HCT116 (cell line): ENCODE results near the gene IQSEC3. TPM values are rescaled to one million over a fixed set of nuclear protein-coding genes. Genes with fewer than 3 reads are reported as not detected.

Source experiments
- ATAC-seq: fragments of 200-7000 bp; cut with Tn5 transposase; 2 replicates; pipeline ENCODE4 v1.9.1; 2020; ENCODE audit warnings: mild to moderate bottlenecking, moderate library complexity
- BruUV-seq: library from RNA; stranded (reverse); fragments of 400-500 nt; replicated peaks from 2 replicates; lab custom pipeline; 2021; lab: Mats Ljungman, UMichigan
- CTCF ChIA-PET: fragments of 300-600 bp; sonication (Branson Sonifier 250); formaldehyde crosslinking; loops from one replicate; lab custom pipeline; 2021; ENCODE audit warnings: antibody characterized with exemption; lab: Charles Lee
- POLR2A ChIA-PET: fragments of 300-600, 350-600 bp; sonication (Branson Sonifier 250); formaldehyde crosslinking; loops from one replicate; lab custom pipeline; 2021; ENCODE audit warnings: antibody characterized with exemption; lab: Charles Lee
- RAD21 ChIA-PET, 2 experiments: fragments of 300-600 bp; sonication (Branson Sonifier 250); formaldehyde crosslinking; loops; one replicate each; lab custom pipeline; 2023; ENCODE audit warnings: low total read pairs in 2 of 2; ENCODE audit not compliant: uncharacterized antibody in 2 of 2, unreplicated experiment in 2 of 2, low non-redundant PET in 1 of 2; lab: Charles Lee
- DNase-seq: peaks from one replicate; pipeline ENCODE4 v3.0.0-alpha.2; 2010; ENCODE audit warnings: low read depth, low spot score
- H2AFZ ChIP-seq: fragments of 200-600 bp; shearing (Covaris generic), sonication (generic); 2 replicates; pipeline ENCODE4 v1.6.1; 2017; ENCODE audit warnings: low read depth, mixed run types, mixed read lengths, antibody characterized with exemption, low read length; ENCODE audit not compliant: poor library complexity, severe bottlenecking
- H3K27ac ChIP-seq: 2 replicates; pipeline ENCODE4 v1.5.1; 2012; ENCODE audit warnings: low read depth, low read length
- H3K27me3 ChIP-seq: fragments of 200-600 bp; sonication (generic); 2 replicates; pipeline ENCODE4 v1.6.1; 2016; ENCODE audit warnings: mixed run types, low read length, mixed read lengths; ENCODE audit not compliant: insufficient read depth
- H3K36me3 ChIP-seq, 2 experiments: fragments of 200-500 bp in 1 of 2; fragments of 200-600 bp in 1 of 2; sonication (Bioruptor generic) in 1 of 2; sonication (generic) in 1 of 2; 2 replicates each; pipeline versions ENCODE4 v1.5.1 to v1.6.1; 2014 to 2016; ENCODE audit warnings: low read length in 2 of 2, inconsistent platforms in 1 of 2, mixed read lengths in 1 of 2, mixed run types in 1 of 2; ENCODE audit not compliant: insufficient read depth in 2 of 2, control insufficient read depth in 1 of 2
- H3K4me1 ChIP-seq, 2 experiments: fragments of 200-600 bp in 1 of 2; sonication (generic) in 1 of 2; 2 replicates each; pipeline versions ENCODE4 v1.5.1 to v1.6.1; 2012 to 2017; ENCODE audit warnings: low read length in 2 of 2, inconsistent platforms in 1 of 2, mild to moderate bottlenecking in 1 of 2, mixed read lengths in 1 of 2, mixed run types in 1 of 2, moderate library complexity in 1 of 2; ENCODE audit not compliant: insufficient read depth in 2 of 2, control insufficient read depth in 1 of 2
- H3K4me2 ChIP-seq: fragments of 200-600 bp; sonication (generic); 2 replicates; pipeline ENCODE4 v1.6.1; 2017; ENCODE audit warnings: mixed run types, low read length, mixed read lengths
- H3K4me3 ChIP-seq, 2 experiments: fragments of 200-600 bp in 1 of 2; sonication (generic) in 1 of 2; replicated peaks in 1 of 2; 2 replicates each; pipeline ENCODE4 v1.5.1; 2011 to 2016; ENCODE audit warnings: low read length in 2 of 2, control low read depth in 1 of 2, low read depth in 1 of 2, mild to moderate bottlenecking in 1 of 2, mixed read lengths in 1 of 2, mixed run types in 1 of 2
- H3K79me2 ChIP-seq: fragments of 200-600 bp; sonication (generic); 2 replicates; pipeline ENCODE4 v1.6.1; 2017; ENCODE audit warnings: mild to moderate bottlenecking, mixed run types, low read length, moderate library complexity, mixed read lengths; ENCODE audit not compliant: insufficient read depth
- H3K9ac ChIP-seq: fragments of 200-600 bp; sonication (generic); 2 replicates; pipeline ENCODE4 v1.6.1; 2016; ENCODE audit warnings: low read length, mixed read lengths
- H3K9me2 ChIP-seq: fragments of 200-600 bp; sonication (generic), shearing (Covaris generic); 2 replicates; pipeline ENCODE4 v1.6.1; 2017; ENCODE audit warnings: mixed run types, mild to moderate bottlenecking, moderate library complexity; ENCODE audit not compliant: insufficient read depth
- H3K9me3 ChIP-seq, 2 experiments: fragments of 200-500 bp in 1 of 2; fragments of 200-600 bp in 1 of 2; sonication (Bioruptor generic) in 1 of 2; sonication (generic) in 1 of 2; 2 replicates each; pipeline ENCODE4 v1.6.1; 2014 to 2017; ENCODE audit warnings: low read length in 2 of 2, mixed read lengths in 2 of 2, inconsistent platforms in 1 of 2, low read depth in 1 of 2, mild to moderate bottlenecking in 1 of 2, mixed run types in 1 of 2, moderate library complexity in 1 of 2; ENCODE audit not compliant: control insufficient read depth in 1 of 2, insufficient read depth in 1 of 2
- H4K20me1 ChIP-seq: fragments of 200-600 bp; sonication (generic), shearing (Covaris generic); 2 replicates; pipeline ENCODE4 v1.6.1; 2017; ENCODE audit warnings: mixed run types, mild to moderate bottlenecking, moderate library complexity; ENCODE audit not compliant: insufficient read depth
- EGR1 ChIP-seq: IDR thresholded peaks from 2 replicates; pipeline ENCODE4 v1.6.1; 2012; ENCODE audit warnings: low read depth
- ELF1 ChIP-seq: IDR thresholded peaks from 2 replicates; pipeline ENCODE4 v1.6.1; 2012; ENCODE audit warnings: low read depth, borderline replicate concordance
- EZH2phosphoT487 ChIP-seq: fragments of 200-600 bp; IDR thresholded peaks from 2 replicates; pipeline ENCODE4 v1.6.1; 2018; ENCODE audit warnings: antibody characterized with exemption, borderline replicate concordance
- JUND ChIP-seq: IDR thresholded peaks from 2 replicates; pipeline ENCODE4 v1.6.1; 2012
- POLR2A ChIP-seq: IDR thresholded peaks from 2 replicates; pipeline ENCODE4 v1.7.0; 2011; ENCODE audit warnings: borderline replicate concordance; ENCODE audit not compliant: insufficient read depth, insufficient read length; ENCODE audit errors: extremely low read depth
- POLR2AphosphoS5 ChIP-seq: IDR thresholded peaks from 2 replicates; pipeline ENCODE4 v1.6.1; 2011; ENCODE audit warnings: mild to moderate bottlenecking, low read depth, low read length, moderate library complexity
- RAD21 ChIP-seq: IDR thresholded peaks from 2 replicates; pipeline ENCODE4 v1.6.1; 2012; ENCODE audit warnings: low read depth, mild to moderate bottlenecking
- SIN3A ChIP-seq: IDR thresholded peaks from 2 replicates; pipeline ENCODE4 v1.6.1; 2012; ENCODE audit warnings: low read depth
- TCF7L2 ChIP-seq: IDR thresholded peaks from 2 replicates; pipeline ENCODE4 v1.7.0; 2011; ENCODE audit warnings: borderline replicate concordance, inconsistent platforms; ENCODE audit not compliant: insufficient read depth, insufficient read length; ENCODE audit errors: extremely low read depth
- ZFX ChIP-seq: fragments of 450-650 bp; IDR thresholded peaks from 2 replicates; pipeline ENCODE4 v1.6.1; 2017
- intact Hi-C: fragments of 100-400 bp; cut with micrococcal nuclease; formaldehyde crosslinking; loops from 2 replicates; pipeline ENCODE4 v1.10.0; 2022
- total RNA-seq: library from RNA; stranded (reverse); gene quantifications from one replicate; pipeline ENCODE4 v1.2.1, GENCODE V29; 2021; ENCODE audit not compliant: unreplicated experiment
- TF ChIP-seq, protein P1 (sequence below): IDR thresholded peaks from 2 replicates; pipeline ENCODE4 v1.6.1; 2012
- TF ChIP-seq, protein P2 (sequence below): IDR thresholded peaks from 2 replicates; pipeline ENCODE4 v1.6.1; 2012
- TF ChIP-seq, protein P3 (sequence below): IDR thresholded peaks from 2 replicates; pipeline ENCODE4 v1.6.1; 2011; ENCODE audit warnings: mild to moderate bottlenecking, low read length, moderate library complexity; ENCODE audit not compliant: insufficient replicate concordance; ENCODE audit errors: extremely low read depth
- TF ChIP-seq, protein P4 (sequence below), 3 experiments: fragments of 200-600 bp in 1 of 3; sonication (generic) in 1 of 3; IDR thresholded peaks in 2 of 3; conservative IDR thresholded peaks in 1 of 3; 2 replicates each; pipeline ENCODE4 v1.5.1; 2012 to 2017; ENCODE audit warnings: low read depth in 2 of 3, low read length in 2 of 3, antibody characterized with exemption in 1 of 3, borderline replicate concordance in 1 of 3, control low read depth in 1 of 3, mild to moderate bottlenecking in 1 of 3, mixed read lengths in 1 of 3, mixed run types in 1 of 3, moderate library complexity in 1 of 3; ENCODE audit not compliant: insufficient read depth in 1 of 3
- TF ChIP-seq, protein P5 (sequence below): IDR thresholded peaks from 2 replicates; pipeline ENCODE4 v1.6.1; 2012; ENCODE audit warnings: low read depth

Gene IQSEC3
- total RNA-seq, 1 experiment from 2014 or later, result not detected

DNA sequence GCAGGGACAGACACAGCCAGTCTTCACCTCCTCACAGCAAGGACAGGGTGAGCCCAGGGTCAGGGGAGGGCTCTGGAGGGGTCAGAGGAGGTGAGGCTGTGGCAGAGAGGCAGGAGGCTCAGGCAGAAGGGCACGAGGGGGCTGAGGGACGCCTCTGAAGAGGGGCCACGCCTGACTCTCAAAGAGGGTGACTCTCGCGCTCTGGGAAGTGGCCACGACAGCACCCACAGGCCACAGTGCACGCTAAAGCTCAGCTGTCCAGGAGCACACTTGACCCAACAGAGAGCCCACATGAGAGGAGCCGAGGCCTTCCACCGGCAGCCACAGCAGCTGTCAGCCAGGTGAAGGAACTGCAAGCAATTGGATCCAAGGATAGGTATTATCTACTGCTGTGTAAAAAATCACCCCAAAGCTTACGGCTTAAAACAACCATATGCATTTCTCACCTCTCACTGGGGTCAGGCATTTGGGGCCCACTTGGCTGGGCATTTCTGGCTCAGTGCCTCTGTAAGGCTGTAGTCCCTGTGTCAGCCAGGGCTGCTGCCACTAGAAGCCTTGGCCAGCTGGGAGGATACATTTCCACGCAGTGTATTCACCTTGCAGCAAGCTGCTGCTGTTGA is 119.5 kb downstream of the IQSEC3 start:
- no peak for TF ChIP-seq ELF1
- no peak for TF ChIP-seq POLR2AphosphoS5
- no peak for TF ChIP-seq RAD21
- TF ChIP-seq, protein P1, sequence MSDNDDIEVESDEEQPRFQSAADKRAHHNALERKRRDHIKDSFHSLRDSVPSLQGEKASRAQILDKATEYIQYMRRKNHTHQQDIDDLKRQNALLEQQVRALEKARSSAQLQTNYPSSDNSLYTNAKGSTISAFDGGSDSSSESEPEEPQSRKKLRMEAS, result no peak
- TF ChIP-seq, protein P2, sequence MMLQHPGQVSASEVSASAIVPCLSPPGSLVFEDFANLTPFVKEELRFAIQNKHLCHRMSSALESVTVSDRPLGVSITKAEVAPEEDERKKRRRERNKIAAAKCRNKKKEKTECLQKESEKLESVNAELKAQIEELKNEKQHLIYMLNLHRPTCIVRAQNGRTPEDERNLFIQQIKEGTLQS, result no peak
- TF ChIP-seq EZH2phosphoT487, result no peak
- no peak for TF ChIP-seq JUND
- TF ChIP-seq, protein P3, sequence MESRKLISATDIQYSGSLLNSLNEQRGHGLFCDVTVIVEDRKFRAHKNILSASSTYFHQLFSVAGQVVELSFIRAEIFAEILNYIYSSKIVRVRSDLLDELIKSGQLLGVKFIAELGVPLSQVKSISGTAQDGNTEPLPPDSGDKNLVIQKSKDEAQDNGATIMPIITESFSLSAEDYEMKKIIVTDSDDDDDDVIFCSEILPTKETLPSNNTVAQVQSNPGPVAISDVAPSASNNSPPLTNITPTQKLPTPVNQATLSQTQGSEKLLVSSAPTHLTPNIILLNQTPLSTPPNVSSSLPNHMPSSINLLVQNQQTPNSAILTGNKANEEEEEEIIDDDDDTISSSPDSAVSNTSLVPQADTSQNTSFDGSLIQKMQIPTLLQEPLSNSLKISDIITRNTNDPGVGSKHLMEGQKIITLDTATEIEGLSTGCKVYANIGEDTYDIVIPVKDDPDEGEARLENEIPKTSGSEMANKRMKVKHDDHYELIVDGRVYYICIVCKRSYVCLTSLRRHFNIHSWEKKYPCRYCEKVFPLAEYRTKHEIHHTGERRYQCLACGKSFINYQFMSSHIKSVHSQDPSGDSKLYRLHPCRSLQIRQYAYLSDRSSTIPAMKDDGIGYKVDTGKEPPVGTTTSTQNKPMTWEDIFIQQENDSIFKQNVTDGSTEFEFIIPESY, result no peak
- TF ChIP-seq, protein P4, sequence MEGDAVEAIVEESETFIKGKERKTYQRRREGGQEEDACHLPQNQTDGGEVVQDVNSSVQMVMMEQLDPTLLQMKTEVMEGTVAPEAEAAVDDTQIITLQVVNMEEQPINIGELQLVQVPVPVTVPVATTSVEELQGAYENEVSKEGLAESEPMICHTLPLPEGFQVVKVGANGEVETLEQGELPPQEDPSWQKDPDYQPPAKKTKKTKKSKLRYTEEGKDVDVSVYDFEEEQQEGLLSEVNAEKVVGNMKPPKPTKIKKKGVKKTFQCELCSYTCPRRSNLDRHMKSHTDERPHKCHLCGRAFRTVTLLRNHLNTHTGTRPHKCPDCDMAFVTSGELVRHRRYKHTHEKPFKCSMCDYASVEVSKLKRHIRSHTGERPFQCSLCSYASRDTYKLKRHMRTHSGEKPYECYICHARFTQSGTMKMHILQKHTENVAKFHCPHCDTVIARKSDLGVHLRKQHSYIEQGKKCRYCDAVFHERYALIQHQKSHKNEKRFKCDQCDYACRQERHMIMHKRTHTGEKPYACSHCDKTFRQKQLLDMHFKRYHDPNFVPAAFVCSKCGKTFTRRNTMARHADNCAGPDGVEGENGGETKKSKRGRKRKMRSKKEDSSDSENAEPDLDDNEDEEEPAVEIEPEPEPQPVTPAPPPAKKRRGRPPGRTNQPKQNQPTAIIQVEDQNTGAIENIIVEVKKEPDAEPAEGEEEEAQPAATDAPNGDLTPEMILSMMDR (IDR thresholded peaks at IDR 0.05 in 2 of 3, conservative IDR thresholded peaks at IDR 0.05 in 1 of 3; ENCODE audit: borderline replicate concordance in 1 of 3, insufficient read depth in 1 of 3, low read depth in 2 of 3, low read length in 2 of 3), result no peak
- TF ChIP-seq SIN3A, result no peak
- no peak for TF ChIP-seq TCF7L2
- TF ChIP-seq, protein P5, sequence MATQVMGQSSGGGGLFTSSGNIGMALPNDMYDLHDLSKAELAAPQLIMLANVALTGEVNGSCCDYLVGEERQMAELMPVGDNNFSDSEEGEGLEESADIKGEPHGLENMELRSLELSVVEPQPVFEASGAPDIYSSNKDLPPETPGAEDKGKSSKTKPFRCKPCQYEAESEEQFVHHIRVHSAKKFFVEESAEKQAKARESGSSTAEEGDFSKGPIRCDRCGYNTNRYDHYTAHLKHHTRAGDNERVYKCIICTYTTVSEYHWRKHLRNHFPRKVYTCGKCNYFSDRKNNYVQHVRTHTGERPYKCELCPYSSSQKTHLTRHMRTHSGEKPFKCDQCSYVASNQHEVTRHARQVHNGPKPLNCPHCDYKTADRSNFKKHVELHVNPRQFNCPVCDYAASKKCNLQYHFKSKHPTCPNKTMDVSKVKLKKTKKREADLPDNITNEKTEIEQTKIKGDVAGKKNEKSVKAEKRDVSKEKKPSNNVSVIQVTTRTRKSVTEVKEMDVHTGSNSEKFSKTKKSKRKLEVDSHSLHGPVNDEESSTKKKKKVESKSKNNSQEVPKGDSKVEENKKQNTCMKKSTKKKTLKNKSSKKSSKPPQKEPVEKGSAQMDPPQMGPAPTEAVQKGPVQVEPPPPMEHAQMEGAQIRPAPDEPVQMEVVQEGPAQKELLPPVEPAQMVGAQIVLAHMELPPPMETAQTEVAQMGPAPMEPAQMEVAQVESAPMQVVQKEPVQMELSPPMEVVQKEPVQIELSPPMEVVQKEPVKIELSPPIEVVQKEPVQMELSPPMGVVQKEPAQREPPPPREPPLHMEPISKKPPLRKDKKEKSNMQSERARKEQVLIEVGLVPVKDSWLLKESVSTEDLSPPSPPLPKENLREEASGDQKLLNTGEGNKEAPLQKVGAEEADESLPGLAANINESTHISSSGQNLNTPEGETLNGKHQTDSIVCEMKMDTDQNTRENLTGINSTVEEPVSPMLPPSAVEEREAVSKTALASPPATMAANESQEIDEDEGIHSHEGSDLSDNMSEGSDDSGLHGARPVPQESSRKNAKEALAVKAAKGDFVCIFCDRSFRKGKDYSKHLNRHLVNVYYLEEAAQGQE, result no peak
- no peak for TF ChIP-seq POLR2A
- no peak for TF ChIP-seq ZFX
- no peak for TF ChIP-seq EGR1
- TF ChIP-seq, all 23 proteins: peak for 0
- DNase-seq (no peak), ATAC-seq (no peak)
- no TSS peak for BruUV-seq
- Histone ChIP-seq H3K9me2 (no peaks in the 10 kb centered on the region), H3K79me2 (no peaks in the 10 kb centered on the region), H3K27ac (no peak overlapping the region), H3K4me2 (no peak overlapping the region), H4K20me1 (no peaks in the 10 kb centered on the region), H3K9me3 (no peaks in the 10 kb centered on the region), H3K36me3 (no peaks in the 10 kb centered on the region), H3K4me1 (peaks cover 0 to 23% of the 10 kb centered on the region in 2 experiments; a peak in 2 of 4 replicates), H2AFZ (no peak overlapping the region), H3K4me3 (no peak overlapping the region), H3K9ac (no peak overlapping the region), H3K27me3 (no peaks in the 10 kb centered on the region)
- intact Hi-C loops, result no loop called here
- RAD21 ChIA-PET, result no interaction called here
- POLR2A ChIA-PET, result no interaction called here
- CTCF ChIA-PET, result no interaction called here
